Stomach smooth muscle (tissue), 2 donors: ENCODE data around the gene EPHB1.

Source experiments
- H3K27ac ChIP-seq: one replicate; pipeline ENCODE4 v1.7.0; 2013; ENCODE audit warnings: mild to moderate bottlenecking, low read length, inconsistent platforms
- H3K27me3 ChIP-seq, 2 donors: one replicate each; pipeline ENCODE4 v1.7.0; 2013; ENCODE audit warnings: low read length in 2 of 2; ENCODE audit not compliant: insufficient read depth in 2 of 2, control insufficient read depth in 1 of 2
- H3K36me3 ChIP-seq, 2 donors: one replicate each; pipeline ENCODE4 v1.7.0; 2013; ENCODE audit warnings: low read length in 2 of 2; ENCODE audit not compliant: control insufficient read depth in 2 of 2, insufficient read depth in 2 of 2
- H3K4me1 ChIP-seq: one replicate; pipeline ENCODE4 v1.7.0; 2013; ENCODE audit warnings: low read length; ENCODE audit not compliant: control insufficient read depth, insufficient read depth
- H3K4me3 ChIP-seq, 2 donors: one replicate each; pipeline ENCODE4 v1.7.0; 2013; ENCODE audit warnings: low read length in 2 of 2
- H3K9ac ChIP-seq, 2 donors: one replicate each; pipeline ENCODE4 v1.7.0; 2013; ENCODE audit warnings: low read length in 2 of 2, mild to moderate bottlenecking in 1 of 2
- H3K9me3 ChIP-seq, 2 donors: one replicate each; pipeline ENCODE4 v1.7.0; 2013; ENCODE audit warnings: low read length in 2 of 2; ENCODE audit not compliant: control insufficient read depth in 2 of 2
- donor health status: healthy.
- donor health status: Pancreatic carcinoma.

Gene EPHB1

DNA sequence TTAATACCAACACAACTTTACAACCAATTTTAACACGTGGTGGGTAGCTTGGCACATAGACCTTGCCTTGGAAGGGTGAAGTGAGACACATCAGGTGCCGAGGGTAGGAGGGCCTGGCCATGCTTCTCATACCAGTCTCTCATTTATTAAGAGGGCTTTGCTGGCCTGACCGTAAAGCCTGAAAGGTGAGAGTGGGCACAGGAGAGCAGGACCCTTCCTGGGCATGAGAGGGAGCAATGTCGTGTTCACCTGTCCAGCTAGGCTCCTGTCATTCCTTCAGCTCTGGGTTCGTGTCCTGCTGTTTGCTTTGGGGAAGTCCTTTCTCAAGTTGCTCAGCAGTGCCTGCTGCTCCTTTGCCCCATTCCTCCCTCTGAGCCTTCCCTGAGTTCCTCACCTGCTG is 294.4 kb downstream of the EPHB1 start:
- H3K4me3 ChIP-seq, result no peak overlapping the region
- H3K4me1 ChIP-seq, result no peaks in the 10 kb centered on the region
- no peaks in the 10 kb centered on the region for H3K9me3 ChIP-seq
- H3K27me3 ChIP-seq, result no peaks in the 10 kb centered on the region
- no peak overlapping the region for H3K9ac ChIP-seq
- H3K36me3 ChIP-seq, result no peaks in the 10 kb centered on the region
- H3K27ac ChIP-seq, result no peak overlapping the region

DNA sequence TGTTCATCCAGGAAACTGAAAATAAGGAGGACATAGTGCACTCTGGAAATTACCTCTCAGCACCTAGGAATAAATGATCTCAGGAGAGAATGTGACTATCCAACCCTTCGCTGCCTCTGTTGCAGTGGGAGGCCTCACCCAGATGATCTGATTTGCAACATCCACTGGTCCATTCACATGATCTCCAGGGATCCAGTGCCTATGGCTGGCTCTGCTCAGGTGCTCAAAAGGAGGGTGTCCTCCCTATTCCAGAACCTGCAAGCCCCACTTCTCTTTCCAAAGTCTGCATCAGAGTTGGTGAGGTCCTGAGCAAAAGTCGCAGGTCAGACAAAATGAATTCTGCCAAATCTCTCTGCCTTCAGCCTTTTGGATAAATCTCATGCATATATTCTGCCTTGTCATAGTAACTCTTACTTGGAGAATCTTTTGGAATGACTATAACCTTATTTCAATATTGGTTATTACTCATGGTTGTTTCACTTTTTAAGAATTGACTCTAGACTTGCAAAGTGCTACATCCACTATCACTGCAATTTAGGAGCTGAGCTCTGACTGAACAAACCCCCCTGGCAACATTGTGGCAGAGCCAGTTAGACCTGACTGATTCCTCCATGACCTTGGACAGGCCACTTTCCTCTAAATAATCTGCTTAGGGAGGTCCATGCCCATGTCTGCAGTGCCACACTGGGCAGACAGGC is 295.1 kb downstream of the EPHB1 start:
- H3K27ac ChIP-seq, result no peak overlapping the region
- H3K4me1 ChIP-seq, result no peaks in the 10 kb centered on the region
- no peaks in the 10 kb centered on the region for H3K36me3 ChIP-seq
- H3K4me3 ChIP-seq, result no peak overlapping the region
- H3K9ac ChIP-seq, result no peak overlapping the region
- no peaks in the 10 kb centered on the region for H3K27me3 ChIP-seq
- no peaks in the 10 kb centered on the region for H3K9me3 ChIP-seq

DNA sequence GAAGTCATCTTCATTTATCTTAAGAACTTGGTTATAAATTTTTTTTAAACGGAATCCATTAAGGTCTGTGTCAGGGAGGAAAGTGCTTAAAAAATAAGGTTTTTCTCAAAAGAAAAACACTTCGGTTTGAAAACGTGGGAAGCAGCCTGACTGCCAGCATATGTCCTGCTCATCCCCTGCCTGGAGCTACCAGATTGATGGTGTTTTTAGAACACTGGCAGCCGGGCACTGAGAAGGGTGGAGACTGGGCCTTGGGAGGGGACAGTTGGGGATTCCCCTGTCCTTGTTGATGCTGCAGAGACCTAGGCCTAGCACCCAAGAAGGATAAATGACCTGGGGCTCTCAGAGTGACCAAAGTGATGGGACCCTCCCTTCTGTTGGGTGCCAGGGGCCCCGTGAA is 296.9 kb downstream of the EPHB1 start:
- Histone ChIP-seq H3K9me3 (no peaks in the 10 kb centered on the region), H3K27me3 (no peaks in the 10 kb centered on the region), H3K36me3 (no peaks in the 10 kb centered on the region), H3K9ac (no peak overlapping the region), H3K4me3 (no peak overlapping the region), H3K27ac (no peak overlapping the region), H3K4me1 (no peaks in the 10 kb centered on the region)

DNA sequence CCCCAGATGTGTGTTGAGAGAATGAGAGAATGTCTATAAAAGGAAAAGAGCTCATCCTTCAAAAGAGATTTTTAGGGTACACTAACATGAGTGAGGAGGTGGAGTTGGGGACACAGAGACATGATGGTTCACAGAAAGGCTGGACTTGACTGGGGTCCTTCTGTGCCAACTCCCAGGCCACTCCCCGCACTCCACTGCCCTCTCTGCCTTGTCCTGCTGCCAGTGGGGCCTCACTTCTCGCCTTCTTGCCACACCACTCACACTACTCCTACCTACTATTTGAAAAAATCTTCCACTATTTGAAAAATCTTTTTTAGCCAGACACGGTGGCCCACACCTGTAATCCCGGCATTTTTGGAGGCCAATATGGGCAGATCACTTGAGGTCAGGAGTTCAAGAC is 298.1 kb downstream of the EPHB1 start:
- Histone ChIP-seq H3K27ac (no peak overlapping the region), H3K9me3 (no peaks in the 10 kb centered on the region), H3K36me3 (no peaks in the 10 kb centered on the region), H3K9ac (no peak overlapping the region), H3K27me3 (no peaks in the 10 kb centered on the region), H3K4me3 (no peak overlapping the region), H3K4me1 (no peaks in the 10 kb centered on the region)

DNA sequence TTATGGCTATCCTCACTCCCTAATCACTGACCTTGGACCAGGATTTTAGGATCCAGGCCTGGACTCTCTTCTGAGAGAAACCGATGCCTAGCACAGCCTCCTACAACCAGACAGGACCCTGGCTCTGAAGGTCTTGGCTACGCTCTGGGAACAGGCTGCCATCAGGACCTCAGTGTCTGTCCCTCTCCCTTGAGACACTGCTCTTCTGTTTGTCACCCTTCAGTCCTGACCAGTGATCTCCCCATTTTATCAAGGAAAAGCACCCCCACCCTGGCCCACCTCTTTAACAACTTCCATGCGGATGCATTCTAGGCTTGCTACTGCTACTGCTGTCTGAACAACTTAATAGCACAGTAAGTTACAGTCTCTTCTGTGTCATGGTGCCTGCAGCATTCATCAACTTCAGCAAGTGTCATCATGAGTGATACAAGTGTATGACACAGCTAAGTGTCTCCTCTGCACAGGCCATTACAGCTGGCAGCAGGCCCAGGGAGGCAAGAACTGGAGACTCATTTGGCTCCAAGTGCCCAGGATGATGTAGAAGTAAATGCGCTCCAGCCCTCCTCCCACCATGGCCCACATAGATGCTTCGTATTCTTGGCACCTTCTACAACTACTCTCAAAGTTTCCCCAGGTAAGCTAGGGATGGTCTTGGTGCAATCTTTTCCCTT is 302.4 kb downstream of the EPHB1 start:
- Histone ChIP-seq H3K36me3 (no peaks in the 10 kb centered on the region), H3K9ac (no peak overlapping the region), H3K4me1 (no peaks in the 10 kb centered on the region), H3K9me3 (no peaks in the 10 kb centered on the region), H3K27ac (no peak overlapping the region), H3K4me3 (no peak overlapping the region), H3K27me3 (no peaks in the 10 kb centered on the region)

DNA sequence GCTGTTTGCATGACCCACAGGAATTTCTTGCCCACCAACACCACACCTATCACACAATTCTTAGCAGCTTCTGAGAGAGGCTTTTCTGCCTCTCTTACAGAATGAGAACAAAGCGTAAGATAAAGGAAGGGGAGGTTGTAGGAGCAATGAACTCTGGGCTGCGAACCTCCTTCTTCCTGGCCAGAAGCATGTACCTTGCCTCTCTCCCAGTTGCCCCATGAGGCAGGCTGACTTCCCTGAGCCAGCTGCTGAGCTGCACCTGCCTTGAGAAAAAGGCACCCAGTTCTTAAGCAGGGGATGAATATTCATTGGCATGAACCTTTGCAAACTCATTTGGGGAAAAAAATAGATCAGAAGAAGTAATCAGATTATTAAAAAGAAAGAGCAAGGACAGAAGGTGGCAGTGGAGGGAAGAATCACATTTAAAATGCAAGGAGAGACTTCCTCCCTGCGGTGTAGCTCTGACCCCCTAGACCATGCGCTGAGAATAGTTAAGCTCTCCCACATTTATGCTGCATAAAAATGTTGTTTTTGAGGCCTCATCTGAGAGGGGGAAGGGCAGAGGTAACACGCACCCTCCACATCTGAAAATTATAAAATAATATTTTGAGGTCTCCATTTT is 304.8 kb downstream of the EPHB1 start:
- Histone ChIP-seq H3K27ac (no peak overlapping the region), H3K9me3 (no peaks in the 10 kb centered on the region), H3K27me3 (no peaks in the 10 kb centered on the region), H3K36me3 (no peaks in the 10 kb centered on the region), H3K9ac (no peak overlapping the region), H3K4me1 (peaks cover 3% of the 10 kb centered on the region), H3K4me3 (no peak overlapping the region)

DNA sequence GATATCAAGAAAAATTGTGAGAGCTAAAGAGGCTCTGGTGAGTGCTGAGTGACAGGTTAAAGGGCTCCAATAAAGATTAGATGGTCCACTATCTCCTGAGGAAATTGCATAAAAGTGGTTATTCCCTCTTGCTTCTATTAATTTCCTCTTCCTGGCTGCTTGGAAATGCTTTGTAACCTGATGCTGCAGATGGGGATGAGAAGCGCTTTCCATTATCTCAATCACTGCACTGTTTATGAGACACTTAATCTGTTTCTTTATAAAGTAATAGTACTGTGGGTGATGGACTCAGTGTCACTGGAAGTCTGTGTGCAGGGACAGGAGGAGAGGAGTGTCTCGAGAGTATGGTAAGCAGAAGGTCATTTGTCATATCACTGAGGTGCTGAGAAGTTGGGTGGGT is 305.3 kb downstream of the EPHB1 start:
- H3K27me3 ChIP-seq, result no peaks in the 10 kb centered on the region
- H3K36me3 ChIP-seq, result no peaks in the 10 kb centered on the region
- no peak overlapping the region for H3K9ac ChIP-seq
- H3K9me3 ChIP-seq, result no peaks in the 10 kb centered on the region
- H3K4me3 ChIP-seq, result no peak overlapping the region
- H3K27ac ChIP-seq, result no peak overlapping the region
- H3K4me1 ChIP-seq, result peaks cover 3% of the 10 kb centered on the region

DNA sequence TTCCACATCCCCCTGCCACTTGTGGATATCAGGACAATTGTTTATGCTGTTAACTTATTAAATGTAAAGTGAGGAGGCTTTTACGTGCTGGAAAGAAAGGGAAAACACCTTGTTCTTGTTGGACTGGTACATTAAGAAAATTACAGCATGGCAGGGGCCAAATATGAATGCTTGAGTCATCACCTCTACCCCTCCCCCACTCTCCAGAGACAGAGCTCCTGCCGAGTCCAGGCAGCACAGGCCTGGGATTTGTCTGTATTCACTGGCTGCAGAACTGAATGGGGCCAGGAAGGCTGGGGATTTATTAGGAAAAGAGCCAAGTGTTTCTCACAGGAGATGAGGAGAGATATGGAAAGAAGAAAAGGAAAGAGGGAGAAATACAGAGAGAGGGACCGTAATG is 308.9 kb downstream of the EPHB1 start:
- no peaks in the 10 kb centered on the region for H3K9me3 ChIP-seq
- H3K27ac ChIP-seq, result no peak overlapping the region
- H3K27me3 ChIP-seq, result no peaks in the 10 kb centered on the region
- H3K4me3 ChIP-seq, result no peak overlapping the region
- no peak overlapping the region for H3K9ac ChIP-seq
- peaks cover 3% of the 10 kb centered on the region for H3K4me1 ChIP-seq
- no peaks in the 10 kb centered on the region for H3K36me3 ChIP-seq

DNA sequence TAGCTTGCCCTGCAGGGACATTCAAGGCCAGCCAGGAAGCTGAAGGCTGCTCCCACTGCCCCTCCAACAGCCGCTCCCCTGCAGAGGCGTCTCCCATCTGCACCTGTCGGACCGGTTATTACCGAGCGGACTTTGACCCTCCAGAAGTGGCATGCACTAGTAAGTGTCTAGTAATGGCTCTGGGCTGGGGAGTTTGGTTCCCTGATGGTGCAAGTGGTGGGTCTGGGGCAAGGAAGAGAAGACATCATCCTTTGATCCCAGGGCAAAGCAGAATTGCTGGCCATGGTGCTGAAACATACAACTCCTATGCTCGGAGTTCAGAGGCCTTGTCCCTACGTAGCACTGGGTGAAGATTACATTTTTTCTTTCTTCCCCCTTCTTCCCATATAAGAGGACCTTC is 311.4 kb downstream of the EPHB1 start:
- no peak overlapping the region for H3K27ac ChIP-seq
- peaks cover 3% of the 10 kb centered on the region for H3K4me1 ChIP-seq
- H3K4me3 ChIP-seq, result no peak overlapping the region
- H3K9me3 ChIP-seq, result no peaks in the 10 kb centered on the region
- no peak overlapping the region for H3K9ac ChIP-seq
- no peaks in the 10 kb centered on the region for H3K36me3 ChIP-seq
- H3K27me3 ChIP-seq, result no peaks in the 10 kb centered on the region

DNA sequence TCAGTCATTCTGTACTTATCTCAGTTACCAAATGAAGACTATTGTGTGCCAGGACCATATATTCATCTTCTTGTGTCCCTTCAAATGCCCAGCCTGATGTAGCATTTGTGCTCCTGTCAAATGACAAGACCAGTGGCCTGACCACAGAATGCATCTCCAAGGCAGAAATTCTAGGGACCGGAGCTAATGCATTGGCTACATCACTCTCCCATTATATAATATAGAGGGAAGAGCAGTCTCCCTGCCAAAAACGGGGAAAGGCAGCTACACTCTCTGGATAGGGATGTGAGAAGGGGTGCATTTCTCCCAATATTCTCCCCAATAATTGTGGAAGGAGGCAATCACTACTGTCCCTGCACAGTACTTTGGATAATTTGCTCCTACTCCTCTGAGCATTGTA is 312.0 kb downstream of the EPHB1 start:
- no peak overlapping the region for H3K27ac ChIP-seq
- H3K9me3 ChIP-seq, result no peaks in the 10 kb centered on the region
- H3K27me3 ChIP-seq, result no peaks in the 10 kb centered on the region
- no peak overlapping the region for H3K4me3 ChIP-seq
- H3K4me1 ChIP-seq, result peaks cover 3% of the 10 kb centered on the region
- no peaks in the 10 kb centered on the region for H3K36me3 ChIP-seq
- H3K9ac ChIP-seq, result no peak overlapping the region

DNA sequence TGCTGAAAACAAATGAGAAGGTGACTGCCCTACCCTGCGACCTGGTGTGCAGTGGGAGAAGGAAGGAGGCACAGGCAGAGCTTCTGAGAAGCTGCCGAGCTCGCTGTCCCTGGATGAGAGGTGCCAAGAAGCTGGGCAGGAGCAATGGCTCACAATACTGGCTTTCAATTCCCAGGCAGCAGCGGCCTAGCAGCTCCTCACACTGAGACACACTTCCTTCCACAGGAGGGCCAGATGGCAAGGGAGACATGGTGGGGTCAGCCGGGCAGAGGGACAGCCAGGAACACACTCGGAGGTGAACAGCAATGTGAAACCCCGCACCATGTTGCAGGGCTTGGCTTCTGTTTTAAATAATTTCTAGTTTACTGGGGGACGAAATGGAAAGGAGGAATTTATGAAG is 314.6 kb downstream of the EPHB1 start:
- no peak overlapping the region for H3K27ac ChIP-seq
- H3K9ac ChIP-seq, result no peak overlapping the region
- H3K4me1 ChIP-seq, result no peaks in the 10 kb centered on the region
- no peaks in the 10 kb centered on the region for H3K27me3 ChIP-seq
- H3K36me3 ChIP-seq, result no peaks in the 10 kb centered on the region
- no peaks in the 10 kb centered on the region for H3K9me3 ChIP-seq
- H3K4me3 ChIP-seq, result no peak overlapping the region
